Head of caudate nucleus (tissue), 42 donors: ENCODE results near the gene PDXDC1.
"Not testable (repeated sequence)": the region's sequence is repeated elsewhere in the genome, so short reads cannot be mapped to it uniquely, and the experiment has no call there.

Experiments
- DNase-seq, 42 donors: peaks; one replicate each; pipeline versions ENCODE4 v3.0.0 to v3.0.0-alpha.2; 2020 to 2021; ENCODE audit warnings: mixed read lengths in 7 of 42
- intact Hi-C: fragments of 100-400 bp; cut with DNase I; formaldehyde crosslinking; loops from one replicate; pipeline ENCODE4 v1.15.0; 2022

PDXDC1 gene

DNA sequence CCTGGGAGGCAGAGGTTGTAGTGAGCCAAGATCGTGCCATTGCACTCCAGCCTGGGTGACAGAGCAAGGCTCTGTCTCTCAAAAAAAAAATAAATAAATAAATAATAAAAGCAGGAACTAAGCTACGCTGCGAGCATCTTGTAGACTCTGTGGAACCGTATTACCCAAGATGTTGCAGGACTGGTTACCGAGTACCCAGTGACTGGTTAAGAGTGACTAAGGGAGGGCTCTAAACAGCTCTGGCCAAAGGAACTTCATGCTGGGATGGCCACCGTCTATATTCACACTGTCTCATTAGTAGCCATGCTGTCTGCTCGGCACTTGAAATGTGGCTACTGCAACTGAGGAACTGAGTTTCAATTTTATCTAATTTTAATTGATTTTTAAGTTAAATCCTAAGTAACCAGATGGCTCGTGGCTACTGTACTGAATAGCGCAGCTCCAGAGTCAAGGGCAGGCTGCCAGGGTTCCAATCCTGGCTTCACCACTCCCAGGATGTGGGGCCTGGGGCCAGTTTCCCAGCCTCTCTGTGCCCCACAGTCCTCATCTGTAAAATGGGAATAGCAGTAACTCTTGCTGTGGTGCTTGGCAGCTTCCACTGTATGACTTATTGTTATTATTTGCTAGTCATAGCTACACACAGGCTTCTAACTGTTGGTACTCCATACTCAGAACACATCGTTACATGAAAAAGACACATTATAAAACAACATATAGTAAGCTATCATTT, 78.1 kb downstream of the PDXDC1 start:
- DNase-seq = peak in 1 of 42 donors; percentile 40
- intact Hi-C loops = no loop called here

DNA sequence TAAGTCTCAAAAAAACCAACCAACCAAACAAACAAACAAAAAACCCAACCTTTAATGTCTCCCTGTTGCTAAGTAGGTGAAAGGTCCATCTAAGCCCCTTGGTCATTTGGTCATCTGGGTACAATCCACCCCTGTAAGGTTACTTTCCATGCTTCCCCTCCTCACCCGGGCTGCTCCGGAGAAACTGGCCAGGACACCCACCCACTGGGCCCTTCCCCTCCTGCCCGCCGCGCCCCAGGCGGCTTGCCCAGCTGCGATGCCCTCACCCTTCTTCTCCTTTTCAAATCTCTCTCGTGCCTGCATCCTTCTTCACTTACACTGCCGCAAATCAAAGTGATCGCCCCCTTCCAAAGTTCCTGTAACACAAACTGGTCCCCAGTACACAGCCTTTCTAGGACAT, 79.1 kb downstream of the PDXDC1 start:
- intact Hi-C loops = no loop called here
- DNase-seq = no peak

DNA sequence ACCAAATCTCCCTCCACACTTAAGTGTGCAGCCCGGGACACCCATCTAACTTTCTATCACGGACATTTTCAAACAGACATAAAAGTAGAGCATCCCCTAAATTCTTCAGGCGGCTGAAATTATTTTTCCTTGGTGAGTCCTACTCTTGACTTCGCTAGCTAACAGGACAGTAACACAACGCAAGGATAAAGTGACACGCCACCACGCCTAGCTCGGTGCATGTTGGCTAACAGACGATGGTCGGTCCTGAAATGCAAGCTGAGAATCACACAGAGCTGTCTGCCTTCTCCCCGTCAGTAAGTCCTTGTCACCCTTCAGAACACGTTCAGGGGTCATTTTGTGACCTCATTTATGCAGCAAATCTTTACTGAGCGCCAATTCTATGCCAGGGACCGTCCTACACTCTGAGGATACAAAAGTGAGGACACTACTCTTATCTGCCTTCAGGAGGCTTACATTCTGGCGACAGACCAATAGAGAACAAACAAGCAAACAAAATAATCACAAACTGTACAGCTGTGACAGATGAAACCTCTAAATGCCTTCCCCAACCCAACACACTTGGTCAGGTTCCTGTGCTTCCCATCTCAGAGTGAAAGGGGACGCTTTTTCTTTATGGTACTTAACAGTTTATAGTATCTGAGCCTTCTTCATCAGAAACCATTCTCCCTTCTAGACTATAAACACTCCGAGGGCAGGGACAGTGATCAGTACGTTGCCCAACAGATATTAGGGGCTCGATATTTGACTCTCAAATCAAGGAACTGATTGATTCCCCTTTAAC, 79.7 kb downstream of the PDXDC1 start:
- no peak for DNase-seq

DNA sequence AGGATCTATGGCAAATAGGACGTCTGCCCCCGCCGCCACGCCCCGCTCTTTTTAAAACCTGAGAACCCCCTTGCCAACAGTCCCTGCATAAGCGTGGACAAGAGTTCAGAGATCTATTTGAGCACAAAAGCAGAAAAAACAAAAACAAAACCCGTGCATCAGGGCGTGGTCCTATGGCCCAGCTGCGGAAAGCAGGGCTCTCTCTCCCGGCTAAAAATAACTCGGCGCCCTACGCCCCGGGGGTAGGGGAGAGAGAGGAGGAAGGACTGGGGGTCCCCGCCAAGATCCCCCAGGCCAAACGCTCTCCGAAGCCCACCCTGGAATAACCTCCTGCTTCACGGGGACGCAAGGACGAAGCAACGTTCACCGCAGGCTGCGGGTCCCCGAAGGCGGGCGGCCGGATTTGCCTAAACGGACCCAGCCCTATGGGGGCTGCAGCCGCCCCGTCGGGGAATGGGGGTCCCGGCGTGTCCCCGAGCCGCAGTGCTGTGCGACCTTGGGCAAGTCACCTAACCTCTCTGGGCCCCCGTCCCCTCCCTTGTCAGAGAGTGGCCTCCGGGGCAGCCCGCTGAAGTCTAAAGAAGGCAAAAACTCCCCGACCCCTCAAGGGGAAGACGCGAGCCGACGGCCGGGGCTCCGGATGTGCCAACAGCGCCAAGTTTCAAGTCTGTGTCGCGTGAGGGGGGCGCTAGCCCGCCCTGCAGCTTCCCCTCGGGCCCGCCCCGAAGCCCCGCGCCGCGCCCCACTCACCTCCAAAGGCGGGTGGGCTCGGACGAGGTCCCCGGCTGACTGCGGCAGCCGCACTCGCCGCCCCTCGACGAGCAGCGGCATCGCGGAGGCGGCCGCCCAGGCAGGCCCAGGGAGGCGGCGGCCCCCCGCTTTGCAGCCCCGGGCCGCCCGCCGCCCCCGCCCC, 80.6 kb downstream of the PDXDC1 start:
- DNase-seq = peak in 11 of 42 donors; percentile 11 to 66 (median 30)
- intact Hi-C loops = no loop called here

More for the DNA sequence above, 79.7 kb downstream of the PDXDC1 start:
- intact Hi-C loops = no loop called here

GRCh38 chr16:15057681-15058417, 83.0 kb downstream of the PDXDC1 start:
- intact Hi-C loops = no loop called here
- DNase-seq = no peak

- DNase-seq = no peak
- intact Hi-C loops = no loop called here
These were observed 84.5 kb downstream of the PDXDC1 start for GRCh38 chr16:15059324-15059723.

DNA sequence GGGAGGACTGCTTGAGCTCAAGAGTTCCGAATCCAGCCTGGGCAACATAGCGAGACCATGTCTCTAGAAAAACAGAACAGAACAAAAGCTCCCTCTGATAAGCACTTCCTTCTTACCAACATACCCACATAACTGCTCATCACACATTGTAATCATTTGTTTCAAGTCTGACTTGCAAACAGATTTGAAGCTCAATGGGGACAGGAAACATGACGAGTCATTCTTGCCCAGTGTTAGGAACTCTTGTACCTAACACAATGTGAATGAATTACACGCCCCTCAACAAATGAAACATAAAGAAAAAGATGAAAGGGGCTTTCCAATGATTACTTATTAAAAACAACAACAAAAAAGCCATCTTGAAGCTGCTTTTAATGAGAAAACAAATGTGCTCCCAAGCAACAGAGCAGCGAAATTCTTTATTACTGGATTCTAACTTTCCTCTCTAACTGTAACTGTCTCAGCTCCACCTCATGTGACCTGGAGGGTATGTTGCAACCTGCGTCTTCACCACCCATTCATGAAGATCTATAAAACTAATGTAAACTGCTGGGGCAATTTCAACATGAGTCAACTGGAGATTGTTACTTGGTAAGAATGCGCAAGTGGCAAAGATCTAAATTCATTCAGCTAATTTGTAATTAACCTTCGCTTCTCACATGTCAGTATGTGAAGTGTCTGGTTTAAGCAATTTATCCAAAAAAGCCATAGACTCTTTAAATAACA, 87.4 kb downstream of the PDXDC1 start:
- intact Hi-C loops, DNase-seq: not testable (repeated sequence)

DNA sequence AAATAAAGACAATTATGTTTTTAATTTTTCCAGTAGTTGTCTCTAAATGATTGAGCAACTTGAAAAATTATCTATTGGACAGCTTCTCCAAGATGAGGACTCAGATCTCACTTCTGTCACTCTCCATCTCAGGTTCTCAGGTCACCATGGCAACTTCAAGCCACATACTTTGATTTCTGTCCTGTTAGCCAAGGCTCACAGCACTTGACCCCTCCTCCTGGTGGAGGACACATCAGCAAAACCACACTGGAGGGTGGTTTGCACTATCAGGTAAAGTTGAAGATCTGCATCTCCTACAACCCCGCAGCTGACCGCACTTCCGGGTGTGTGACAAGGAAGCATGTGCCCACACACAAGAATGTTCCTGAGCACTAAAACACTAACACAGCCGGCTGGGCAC, 91.1 kb downstream of the PDXDC1 start:
- intact Hi-C loops, DNase-seq: not testable (repeated sequence)

GRCh38 chr16:15066690-15067089, 91.9 kb downstream of the PDXDC1 start:
- intact Hi-C loops, DNase-seq: not testable (repeated sequence)

GRCh38 chr16:15071013-15071412, 96.2 kb downstream of the PDXDC1 start:
- intact Hi-C loops = not testable (repeated sequence)
- peak in 6 of 42 donors; percentile 15 to 52 (median 31) for DNase-seq

DNA sequence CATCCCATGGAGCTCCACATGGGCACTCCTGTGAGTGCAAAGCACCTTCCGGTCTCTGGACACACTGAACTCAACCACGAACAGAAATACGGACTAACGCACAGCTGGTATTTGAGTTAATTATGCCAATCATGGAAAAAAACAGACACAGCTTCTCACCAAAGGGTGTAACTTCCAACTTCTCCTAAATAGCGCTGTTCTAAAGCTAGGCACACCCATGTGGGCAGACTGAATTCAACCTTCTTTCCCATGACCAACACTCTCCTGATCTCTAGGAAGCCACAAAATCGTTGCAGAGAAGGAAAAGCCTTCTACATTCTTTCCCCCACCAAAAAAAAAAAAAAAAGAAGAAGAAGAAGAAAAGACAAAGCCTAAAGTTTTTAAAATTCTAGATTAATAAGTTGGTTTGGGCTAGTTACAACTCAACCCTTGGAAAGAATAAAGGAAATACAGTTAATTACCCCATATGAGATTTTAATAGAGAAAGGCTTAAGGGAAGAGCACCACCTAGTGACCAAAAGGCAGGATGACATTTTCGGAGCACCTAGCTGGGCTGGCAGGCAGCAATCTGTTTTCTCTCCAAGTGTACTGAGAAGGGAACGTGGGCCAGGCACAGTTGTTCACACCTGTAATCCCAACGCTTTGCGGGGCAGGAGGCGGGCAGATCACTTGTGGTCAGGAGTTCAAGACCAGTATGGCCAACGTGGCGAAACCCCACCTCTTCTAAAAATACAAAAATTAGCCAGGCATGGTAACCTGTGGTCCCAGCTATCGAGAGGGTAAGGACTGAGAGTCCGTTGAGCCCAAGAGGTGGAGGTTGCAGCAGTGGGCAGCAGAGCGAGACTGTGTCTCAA, 97.3 kb downstream of the PDXDC1 start:
- intact Hi-C loops, DNase-seq: not testable (repeated sequence)

DNA sequence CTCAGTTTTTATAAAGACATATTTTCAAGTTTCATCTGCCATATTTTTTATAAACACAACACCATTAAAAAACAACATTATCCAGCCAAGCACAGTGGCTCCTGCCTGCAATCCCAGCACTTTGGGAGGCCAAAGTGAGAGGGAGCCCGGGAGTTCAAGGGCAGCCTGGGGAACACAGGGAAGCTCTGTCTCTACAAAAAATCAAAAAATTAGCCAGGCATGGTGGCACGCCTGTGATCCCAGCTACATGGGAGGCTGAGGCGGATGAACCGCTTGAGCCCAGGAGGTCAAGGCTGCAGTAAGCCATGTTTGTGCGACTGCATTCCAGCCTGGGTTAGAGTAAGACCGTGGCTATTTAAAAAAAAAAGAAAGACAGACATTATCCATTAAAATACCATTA, 98.3 kb downstream of the PDXDC1 start:
- no peak for DNase-seq
- intact Hi-C loops = no loop called here

DNA sequence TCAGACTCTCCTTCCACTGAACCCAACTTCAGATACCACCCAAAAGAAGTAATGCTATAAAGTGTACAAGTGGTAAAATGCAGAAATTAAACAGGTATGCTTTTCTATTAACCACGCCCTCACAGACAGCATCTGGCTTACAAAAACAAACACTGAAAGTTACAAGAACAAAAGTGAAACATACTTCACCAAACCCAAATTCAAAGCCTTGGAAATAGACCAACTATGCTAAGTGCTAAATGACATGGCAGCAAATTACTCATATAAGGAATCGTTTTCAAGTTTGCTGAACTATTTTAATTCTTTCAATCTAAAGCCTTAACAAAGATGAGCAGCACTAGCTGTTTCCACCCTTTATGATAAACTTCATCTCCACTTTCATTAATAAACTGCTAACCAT, 101.3 kb downstream of the PDXDC1 start:
- DNase-seq, intact Hi-C loops: not testable (repeated sequence)

- DNase-seq, intact Hi-C loops: not testable (repeated sequence)
These were observed 106.1 kb downstream of the PDXDC1 start for GRCh38 chr16:15080883-15081282.

GRCh38 chr16:15082788-15083187, 108.0 kb downstream of the PDXDC1 start:
- intact Hi-C loops, DNase-seq: not testable (repeated sequence)

DNA sequence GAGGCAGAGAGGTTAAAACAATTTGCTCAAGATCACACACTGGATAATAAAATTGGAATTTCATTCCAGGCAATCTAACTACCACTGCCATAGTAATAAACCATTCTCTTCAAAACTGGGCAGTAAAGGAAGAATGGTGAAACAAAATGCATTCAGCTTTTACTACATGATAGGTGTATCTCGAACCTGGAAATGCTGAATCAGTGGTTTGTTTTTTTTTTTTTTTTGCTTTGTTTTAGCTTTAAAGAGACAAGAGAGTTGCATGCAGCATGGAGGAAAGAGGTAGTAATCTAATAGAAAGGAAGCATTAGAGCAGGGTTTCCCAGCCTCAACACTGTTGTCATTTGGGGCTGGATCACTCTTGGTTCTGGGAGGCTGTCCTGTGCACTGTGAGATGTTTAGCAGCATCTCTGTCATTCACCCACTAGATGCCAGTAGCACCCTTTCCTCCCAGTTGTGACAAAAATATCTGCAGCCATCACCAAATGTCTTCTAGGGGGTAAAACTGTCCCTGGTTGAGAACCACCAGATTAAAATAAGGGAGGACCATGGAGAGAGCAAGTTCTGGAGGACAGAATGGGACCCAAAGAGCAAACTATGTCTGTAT, 115.9 kb downstream of the PDXDC1 start:
- DNase-seq, intact Hi-C loops: not testable (repeated sequence)

GRCh38 chr16:15093571-15093954, 118.7 kb downstream of the PDXDC1 start:
- DNase-seq, intact Hi-C loops: not testable (repeated sequence)
